Gastrocnemius medialis (tissue), 4 donors: Measurements from ENCODE around the gene ZPBP2.

Experiments used
- POLR2A ChIP-seq, 2 donors: fragments of 450-650 bp; IDR thresholded peaks; one replicate each; pipeline ENCODE4 v1.6.1; 2017; ENCODE audit warnings: antibody characterized with exemption in 2 of 2, mild to moderate bottlenecking in 2 of 2, moderate library complexity in 2 of 2
- TF ChIP-seq, protein P1 (sequence below), 5 experiments: fragments of 450-650 bp in 3 of 5; fragments of 200-600 bp in 2 of 5; sonication (generic) in 2 of 5; IDR thresholded peaks in 4 of 5; conservative IDR thresholded peaks in 1 of 5; 1 replicate in 4 of 5; 2 replicates in 1 of 5; pipeline ENCODE4 v1.5.1; 2016 to 2019; ENCODE audit warnings: antibody characterized with exemption in 5 of 5, mild to moderate bottlenecking in 3 of 5, moderate library complexity in 3 of 5

DNA sequence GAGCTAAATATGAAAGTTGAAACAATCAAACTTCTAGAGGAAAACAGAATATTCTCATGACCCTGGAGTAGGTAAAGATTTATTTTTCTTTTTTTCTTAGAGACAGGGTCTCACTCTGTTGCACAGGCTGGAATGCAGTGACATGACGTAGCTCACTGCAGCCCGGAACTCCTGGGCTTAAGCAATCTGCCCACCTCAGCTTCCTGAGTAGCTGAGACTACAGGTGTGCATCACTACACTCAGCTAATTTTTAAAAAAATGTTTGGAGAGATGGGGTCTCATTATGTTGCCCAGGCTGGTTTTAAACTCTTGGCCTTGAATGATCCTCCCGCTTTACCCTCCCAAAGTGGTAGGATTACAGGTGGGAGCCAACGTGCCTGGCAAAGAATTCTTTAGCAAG is 19.4 kb upstream of the ZPBP2 start:
- TF ChIP-seq, protein P1, sequence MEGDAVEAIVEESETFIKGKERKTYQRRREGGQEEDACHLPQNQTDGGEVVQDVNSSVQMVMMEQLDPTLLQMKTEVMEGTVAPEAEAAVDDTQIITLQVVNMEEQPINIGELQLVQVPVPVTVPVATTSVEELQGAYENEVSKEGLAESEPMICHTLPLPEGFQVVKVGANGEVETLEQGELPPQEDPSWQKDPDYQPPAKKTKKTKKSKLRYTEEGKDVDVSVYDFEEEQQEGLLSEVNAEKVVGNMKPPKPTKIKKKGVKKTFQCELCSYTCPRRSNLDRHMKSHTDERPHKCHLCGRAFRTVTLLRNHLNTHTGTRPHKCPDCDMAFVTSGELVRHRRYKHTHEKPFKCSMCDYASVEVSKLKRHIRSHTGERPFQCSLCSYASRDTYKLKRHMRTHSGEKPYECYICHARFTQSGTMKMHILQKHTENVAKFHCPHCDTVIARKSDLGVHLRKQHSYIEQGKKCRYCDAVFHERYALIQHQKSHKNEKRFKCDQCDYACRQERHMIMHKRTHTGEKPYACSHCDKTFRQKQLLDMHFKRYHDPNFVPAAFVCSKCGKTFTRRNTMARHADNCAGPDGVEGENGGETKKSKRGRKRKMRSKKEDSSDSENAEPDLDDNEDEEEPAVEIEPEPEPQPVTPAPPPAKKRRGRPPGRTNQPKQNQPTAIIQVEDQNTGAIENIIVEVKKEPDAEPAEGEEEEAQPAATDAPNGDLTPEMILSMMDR (IDR thresholded peaks at IDR 0.05 in 4 of 5, conservative IDR thresholded peaks at IDR 0.05 in 1 of 5), result no peak
- TF ChIP-seq POLR2A (IDR thresholded peaks at IDR 0.05), result no peak
